Hematopoietic multipotent progenitor cell treated with erythropoietin and hydrocortisone succinate and interleukin-3 and kit ligand, for 4 days (in vitro differentiated cells): ENCODE measurements around the gene CCND2.

Source experiments
- DNase-seq: peaks from one replicate; pipeline ENCODE4 v3.0.0-alpha.2; 2015

CCND2 gene

DNA sequence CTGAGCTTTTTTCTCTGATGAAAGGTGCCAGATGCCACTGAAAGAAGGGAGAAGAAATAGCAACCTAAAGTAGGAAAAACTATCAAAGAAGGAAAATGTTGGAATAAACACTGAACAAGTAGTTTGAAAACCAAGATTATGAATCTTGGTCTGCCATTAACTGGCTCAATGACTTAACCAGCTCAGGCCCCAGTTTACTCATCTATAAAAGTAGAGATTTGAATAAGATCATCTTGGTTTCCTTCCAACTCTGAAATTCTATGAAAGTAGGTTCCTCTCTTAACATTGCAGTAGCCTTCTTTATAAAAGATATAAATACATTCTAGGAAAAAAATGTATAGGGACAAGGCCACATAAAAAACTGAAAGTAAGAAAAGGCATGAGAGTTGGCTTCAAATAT lies 16.1 kb upstream of the CCND2 start:
- DNase-seq: no peak

DNA sequence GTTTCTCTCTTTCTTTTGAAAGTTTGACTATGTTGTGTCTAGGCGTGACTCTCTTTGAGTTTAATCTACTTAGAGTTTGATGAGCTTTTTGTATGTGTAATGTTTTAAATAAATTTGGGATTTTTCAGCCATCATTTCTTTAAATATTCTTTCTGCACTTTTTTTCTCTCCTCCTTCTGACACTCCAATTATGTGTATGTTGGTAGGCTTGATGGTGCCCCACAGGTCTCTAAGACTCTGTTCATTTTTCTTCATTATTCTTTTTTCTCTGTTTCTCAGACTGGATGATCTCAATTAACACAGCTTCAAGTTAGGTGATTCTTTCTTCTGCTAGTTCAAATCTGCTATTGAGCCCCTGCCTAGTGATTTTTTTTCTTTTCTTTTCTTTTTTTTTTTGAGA lies 14.5 kb upstream of the CCND2 start:
- no peak for DNase-seq

DNA sequence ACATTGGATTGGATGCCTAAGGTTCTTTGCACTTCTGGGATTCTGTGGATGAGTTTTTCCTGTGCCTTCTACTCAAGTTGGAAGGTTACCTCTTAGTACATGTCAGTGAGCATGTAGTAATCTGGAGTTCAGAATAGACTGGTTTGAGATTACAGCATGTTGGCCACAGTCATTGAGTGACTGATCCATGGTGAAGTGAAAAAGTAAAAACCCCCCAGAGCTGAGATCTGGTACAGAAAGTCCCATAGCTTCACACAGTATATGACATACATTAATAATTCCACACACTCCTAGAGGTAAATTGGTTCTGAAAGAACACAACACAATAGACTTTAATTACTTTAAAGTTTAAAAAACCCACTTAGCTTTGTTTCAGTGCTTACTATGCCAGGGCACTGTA lies 11.9 kb upstream of the CCND2 start:
- DNase-seq: no peak

DNA sequence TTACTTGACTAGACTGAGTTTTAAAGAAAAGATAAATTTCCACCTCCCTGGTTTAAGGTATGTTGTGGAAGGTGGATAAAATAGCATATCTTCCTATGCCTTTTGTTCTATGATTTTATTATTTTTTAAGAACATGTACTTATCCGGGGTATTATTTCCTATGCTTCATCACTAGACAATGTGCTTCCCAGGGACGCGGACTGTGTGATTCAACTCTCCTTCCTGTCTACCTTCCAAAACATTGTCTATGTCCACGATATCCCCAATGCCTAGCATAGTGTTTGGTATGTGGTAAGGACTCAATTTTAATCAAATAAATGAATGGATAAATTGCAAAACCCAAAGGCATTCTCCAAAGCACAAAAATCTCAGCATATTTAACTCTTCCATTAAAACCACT lies 8.3 kb upstream of the CCND2 start:
- no peak for DNase-seq

DNA sequence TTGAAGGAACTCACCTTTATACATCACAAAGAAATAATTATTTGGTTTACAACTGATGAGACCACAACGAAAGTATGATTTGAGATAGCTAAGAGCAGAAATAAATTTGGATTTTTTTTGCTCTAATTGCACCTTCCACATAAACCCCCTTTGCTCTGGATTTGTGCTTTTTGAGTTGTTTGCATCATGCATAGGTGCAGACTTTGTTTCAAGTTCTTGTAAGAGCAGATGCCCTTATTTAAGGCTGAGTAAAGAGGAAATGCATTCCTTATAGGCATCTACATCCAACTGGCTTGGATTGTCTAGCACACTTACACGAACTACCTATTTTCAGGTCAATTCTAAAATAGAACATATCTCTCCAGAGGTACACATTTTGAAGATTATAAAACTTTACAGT lies 6.6 kb upstream of the CCND2 start:
- no peak for DNase-seq

DNA sequence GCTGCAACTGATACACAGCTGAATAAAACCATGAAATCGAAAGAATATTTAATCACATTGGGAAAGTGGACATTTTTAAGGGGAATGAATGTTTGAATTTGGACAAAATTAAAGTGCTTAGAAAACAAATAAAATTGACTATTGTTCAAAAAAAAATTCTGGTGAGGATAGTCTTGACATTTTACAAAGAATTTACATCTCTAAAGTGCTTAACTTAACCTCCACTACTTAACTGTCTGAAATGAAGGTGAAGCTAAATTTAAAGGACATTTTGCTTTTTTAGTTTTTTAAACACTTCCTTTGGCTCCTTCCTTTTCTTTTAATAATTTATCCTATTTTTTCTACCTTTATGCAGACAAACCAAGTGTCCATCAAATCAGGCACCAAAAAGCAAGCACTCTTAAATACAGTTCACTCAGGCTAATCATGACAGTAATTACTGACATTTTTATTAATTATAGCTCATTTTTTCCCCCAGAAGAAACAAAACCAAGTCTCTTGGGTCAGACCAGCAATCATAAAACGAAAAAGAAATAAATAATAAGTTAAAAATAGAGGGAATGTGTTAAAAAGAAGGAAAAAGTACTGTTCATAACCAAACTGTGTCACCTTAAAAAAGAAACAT lies 5.7 kb upstream of the CCND2 start:
- no peak for DNase-seq

DNA sequence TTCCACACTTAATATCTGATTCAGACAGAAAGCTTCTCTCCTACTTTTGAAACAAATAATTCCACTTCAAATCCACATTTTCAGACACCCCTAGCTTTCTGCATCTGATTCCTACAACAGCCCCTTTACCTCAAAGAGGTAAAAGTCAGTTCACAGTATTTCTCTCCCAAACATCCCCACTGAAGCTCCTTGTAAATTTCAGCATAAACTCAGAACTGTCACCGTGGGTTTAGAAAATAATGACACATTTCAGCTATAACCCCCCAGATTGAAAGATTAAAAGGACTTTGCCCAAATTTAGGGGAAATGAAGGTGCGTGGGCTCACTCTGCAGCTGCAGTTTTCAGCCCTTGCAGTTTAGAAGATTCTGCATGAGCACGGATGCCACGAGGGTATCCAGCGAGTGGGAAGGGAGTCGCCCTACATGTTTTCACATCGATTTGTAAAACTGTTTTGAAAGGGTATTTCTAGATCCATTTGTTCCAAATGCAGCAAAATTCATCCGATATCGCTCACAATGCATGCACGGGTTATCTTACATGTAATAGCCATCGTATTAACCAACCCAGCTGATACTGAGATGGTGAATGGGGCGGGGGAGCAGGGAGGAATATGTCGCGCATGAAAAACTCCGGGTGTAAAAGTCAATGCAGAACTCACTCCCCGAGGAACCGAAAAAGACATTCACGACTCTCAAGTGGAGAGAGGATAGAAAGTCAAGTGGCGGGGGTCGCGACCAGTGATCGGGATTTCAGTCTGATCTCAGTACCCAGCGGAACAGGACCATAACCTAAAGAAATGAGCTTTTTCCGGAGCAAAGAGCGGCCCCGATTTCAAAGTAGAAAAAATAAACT lies 5.0 kb upstream of the CCND2 start:
- DNase-seq: peak; percentile 68

DNA sequence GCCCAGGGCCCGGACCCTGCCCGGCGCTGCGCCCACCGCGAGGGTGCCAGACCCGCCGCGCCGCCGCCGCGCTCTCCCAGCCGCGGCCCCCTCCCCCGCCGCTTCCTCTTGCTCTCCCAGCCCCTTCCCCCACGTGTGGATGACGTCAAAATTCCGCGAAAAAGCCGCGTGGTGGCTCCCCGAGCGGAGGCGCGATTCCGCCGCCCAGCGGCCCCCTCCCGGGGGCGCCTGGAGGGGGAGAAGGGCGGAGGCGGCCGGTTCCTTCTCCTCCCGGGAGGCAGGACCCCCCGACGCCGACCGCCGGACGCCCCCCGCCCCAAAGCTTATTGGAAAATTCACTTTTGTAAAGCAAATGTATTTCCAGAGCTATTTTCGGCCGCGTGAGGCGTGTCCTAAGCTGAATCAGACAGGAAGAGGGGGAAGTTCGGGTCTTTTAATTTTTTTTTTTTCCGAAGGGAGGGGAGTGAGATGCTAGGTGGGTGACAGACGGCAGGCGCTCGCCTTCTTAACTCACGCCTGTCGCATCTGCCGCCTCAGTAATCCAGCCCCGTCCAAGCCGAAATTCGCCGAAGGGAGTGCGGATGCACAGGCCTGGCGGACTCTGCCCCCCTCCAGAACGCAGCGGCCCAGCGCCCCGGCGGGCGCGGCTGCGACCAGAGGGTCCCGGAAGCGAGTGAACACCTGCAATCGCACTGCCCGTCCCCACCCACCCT lies 4.1 kb upstream of the CCND2 start:
- peak; percentile 96 for DNase-seq

DNA sequence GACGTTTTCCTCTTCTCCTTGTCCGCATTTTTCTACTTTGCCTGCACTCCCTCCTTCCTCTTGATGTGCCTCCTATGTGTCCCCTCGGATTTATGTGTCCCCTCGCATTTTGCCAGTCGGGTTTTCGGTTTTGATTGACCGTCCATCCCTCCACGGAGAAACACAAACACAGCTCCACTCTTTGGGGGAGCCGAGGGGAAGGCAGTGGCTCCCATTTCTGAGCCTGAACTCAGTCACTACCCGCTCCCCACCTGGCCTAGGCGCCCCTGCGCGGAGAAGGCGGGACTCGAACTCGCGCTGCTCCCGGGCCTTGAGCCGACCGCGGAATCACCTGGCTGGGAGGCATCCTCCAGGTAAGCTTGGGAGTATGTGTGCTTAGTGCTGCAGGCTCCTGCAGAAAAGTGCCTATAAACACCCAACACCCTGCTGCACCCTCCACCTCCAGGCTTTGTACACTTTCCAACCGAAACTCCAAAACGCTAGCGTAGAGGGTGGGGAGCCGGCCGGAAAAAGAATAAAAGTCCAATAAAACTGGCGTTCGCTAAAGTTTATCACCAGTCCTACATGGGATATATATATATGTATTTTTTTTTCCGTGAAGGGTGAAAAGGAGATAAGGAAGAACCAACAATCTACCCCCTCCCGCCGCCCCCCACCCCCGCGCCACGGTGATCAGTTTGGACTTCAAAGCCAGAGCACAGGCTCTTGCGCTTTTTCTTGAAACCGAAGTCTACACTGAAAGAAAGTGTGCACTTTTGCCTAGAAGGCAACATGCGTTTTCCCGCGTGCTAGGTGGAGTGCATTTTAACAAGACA lies 3.3 kb upstream of the CCND2 start:
- DNase-seq: peak; percentile 40

DNA sequence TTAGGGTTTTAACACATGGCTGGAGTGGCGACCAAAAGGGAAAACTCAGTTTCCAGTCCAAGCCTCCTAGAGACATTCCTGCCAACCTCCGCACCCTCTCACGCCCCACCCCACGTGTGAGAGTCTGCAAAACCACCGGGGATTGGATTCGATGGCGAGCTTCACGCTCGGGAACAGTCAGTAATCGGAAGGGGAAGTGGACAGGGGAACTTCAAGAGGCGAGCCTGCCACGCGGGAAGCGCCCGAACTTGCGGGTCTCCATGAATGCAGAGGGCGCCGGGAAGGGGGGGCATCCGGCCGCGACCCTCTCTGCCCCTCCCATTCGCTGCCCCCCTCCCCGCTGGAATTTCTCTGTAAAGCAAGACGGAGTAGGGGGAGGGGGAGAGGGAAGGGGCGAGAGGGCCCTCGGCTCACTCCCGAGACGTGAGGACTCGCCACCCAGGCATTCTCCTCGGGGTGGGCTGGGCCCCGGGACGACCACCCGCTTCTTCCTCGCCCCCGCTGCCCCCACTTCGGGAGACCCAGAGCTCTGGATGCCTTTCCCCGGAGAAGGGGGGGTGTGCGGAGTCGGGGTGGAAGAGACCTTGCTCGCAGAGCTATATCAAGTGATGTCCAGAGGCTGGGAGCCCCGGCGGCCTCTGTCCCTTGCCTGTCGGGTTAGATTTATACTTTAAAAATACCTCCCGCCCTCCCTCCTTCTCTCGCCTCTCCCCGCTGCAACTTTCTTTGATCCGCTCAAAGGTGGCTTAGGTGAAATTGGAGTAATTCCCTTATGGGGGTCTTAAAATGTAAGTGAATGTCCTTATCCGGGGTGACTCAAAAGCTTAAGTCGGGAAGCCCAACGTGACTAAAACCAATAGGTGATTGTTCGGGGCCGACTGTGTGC lies 2.5 kb upstream of the CCND2 start:
- DNase-seq: peak; percentile 84

DNA sequence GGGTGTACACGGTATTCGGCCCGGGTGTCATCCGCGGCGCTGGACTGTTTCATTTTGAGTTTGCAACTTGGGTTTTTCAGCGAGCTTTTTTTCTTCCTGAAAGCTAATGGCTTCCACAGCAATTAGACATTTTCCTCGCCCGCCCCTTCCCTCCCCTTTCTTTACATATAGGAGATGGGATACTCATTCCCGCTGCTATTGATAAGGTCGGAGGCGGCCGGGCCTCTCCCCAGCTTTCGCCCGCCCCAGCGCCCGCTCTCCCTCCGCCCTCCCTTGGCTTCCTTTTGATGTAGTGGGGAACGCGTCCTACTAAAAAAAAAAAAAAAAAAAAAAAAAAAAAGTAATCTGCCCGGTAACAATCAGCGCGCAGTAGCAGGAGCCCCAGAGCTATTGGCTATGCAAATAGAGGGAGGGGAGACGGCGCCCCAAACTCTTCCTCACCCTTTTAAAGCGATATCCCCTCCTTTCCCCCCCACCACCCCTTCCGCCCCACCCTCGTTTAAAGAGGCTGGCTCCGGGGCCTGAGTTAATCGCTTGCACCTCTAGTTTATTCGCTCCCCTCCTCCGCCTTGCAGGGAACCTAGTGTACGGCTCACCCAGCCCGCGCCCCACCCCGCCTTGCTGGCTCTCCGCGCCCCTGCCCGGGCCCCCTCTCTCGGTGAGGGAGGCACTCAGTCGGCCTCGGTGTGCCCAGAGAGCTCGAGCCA lies 1.7 kb upstream of the CCND2 start:
- DNase-seq: peak; percentile 98

DNA sequence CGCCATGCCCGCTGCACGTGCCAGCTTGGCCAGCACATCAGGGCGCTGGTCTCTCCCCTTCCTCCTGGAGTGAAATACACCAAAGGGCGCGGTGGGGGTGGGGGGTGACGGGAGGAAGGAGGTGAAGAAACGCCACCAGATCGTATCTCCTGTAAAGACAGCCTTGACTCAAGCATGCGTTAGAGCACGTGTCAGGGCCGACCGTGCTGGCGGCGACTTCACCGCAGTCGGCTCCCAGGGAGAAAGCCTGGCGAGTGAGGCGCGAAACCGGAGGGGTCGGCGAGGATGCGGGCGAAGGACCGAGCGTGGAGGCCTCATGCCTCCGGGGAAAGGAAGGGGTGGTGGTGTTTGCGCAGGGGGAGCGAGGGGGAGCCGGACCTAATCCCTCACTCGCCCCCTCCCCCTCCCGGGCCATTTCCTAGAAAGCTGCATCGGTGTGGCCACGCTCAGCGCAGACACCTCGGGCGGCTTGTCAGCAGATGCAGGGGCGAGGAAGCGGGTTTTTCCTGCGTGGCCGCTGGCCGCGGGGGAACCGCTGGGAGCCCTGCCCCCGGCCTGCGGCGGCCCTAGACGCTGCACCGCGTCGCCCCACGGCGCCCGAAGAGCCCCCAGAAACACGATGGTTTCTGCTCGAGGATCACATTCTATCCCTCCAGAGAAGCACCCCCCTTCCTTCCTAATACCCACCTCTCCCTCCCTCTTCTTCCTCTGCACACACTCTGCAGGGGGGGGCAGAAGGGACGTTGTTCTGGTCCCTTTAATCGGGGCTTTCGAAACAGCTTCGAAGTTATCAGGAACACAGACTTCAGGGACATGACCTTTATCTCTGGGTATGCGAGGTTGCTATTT lies 914 bp upstream of the CCND2 start:
- peak; percentile 91 for DNase-seq

DNA sequence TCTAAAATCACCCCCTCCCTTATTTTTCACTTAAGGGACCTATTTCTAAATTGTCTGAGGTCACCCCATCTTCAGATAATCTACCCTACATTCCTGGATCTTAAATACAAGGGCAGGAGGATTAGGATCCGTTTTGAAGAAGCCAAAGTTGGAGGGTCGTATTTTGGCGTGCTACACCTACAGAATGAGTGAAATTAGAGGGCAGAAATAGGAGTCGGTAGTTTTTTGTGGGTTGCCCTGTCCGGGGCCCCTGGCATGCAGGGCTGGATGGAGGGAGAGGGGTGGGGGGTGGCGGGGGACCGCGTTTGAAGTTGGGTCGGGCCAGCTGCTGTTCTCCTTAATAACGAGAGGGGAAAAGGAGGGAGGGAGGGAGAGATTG lies 300 bp upstream of the CCND2 start:
- DNase-seq: no peak

DNA sequence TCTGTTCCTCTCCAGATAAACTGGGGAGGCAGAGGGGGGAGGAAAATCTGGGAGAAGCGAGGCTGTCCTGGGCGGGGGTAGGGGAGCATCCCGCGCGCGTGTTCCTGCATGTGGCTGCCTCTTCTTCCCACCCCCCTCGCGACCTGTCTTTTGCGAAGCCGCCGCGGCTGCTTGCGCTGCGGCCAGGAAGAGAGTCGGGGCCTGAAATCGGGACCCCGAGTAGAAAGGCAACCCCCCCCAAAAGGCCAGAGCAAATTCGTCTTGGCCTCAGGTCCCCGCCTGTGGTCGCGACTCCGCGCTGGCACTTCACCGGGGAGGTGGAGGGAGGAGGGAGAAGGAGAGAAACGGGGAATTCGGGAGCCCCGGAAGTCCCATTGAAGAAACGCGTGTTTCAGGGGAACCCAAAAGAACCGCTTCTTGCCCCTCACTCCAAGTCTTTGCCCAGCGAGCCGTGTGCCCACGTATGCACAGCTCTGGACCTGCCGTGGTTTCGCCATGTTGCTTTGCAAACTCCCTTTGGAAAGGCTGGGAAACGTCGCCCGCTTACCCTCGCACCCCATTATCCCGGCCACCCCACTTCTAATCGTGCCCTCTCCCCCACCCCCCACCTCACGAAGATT lies 944 bp downstream of the CCND2 start:
- DNase-seq: peak; percentile 59

DNA sequence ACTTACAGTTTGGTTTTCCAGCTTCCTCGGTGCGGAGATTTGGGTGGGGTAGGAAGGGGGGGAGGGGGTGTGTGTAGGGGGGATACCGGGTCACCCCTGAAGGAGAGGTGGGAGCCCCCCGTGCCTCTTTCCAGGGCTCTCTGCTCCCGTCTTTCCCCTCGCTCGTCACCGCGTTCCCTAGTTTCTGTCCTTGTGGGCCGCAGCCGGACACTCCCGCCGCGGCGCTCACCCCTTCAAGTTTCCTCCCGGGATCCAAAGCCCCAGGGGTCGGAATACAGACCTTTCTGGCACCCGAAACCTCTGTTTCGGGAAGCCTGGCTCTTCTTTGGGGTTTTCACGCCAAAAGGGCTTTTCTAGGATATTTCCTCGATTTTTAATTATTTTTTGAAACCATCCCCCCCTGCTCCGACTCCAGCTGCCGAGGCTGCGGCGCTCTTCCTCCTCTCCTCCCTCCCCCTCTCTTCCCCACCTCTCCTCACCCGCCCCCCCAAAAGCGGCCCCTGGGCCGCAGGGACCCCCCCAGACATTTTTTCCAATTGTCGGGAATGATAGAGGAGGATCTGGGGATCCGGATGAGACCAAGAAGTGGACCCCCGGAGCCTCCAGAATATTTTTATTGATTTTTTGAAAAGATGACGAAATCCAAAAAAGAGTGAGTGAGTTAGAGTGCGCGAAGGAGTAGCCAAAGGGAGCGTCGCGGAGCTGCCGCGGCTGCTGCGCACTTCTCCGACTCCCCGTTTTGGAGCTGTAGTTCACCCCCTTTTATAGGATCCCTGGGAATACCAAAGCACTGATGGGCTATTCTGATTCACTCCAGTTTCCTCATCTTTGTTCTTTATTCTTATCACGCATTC lies 1.7 kb downstream of the CCND2 start:
- peak; percentile 59 for DNase-seq

DNA sequence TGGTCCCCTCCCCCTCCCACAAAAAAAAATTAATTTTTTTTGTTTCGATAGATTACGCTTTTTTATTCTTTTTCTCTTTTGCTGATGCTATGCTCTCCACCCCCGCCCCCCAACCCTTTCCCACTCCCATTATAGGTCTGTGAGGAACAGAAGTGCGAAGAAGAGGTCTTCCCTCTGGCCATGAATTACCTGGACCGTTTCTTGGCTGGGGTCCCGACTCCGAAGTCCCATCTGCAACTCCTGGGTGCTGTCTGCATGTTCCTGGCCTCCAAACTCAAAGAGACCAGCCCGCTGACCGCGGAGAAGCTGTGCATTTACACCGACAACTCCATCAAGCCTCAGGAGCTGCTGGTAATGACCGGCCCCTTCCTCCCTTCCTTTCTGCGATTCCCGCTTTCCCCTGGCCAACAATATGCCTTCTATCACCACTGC lies 2.3 kb downstream of the CCND2 start:
- DNase-seq: no peak

DNA sequence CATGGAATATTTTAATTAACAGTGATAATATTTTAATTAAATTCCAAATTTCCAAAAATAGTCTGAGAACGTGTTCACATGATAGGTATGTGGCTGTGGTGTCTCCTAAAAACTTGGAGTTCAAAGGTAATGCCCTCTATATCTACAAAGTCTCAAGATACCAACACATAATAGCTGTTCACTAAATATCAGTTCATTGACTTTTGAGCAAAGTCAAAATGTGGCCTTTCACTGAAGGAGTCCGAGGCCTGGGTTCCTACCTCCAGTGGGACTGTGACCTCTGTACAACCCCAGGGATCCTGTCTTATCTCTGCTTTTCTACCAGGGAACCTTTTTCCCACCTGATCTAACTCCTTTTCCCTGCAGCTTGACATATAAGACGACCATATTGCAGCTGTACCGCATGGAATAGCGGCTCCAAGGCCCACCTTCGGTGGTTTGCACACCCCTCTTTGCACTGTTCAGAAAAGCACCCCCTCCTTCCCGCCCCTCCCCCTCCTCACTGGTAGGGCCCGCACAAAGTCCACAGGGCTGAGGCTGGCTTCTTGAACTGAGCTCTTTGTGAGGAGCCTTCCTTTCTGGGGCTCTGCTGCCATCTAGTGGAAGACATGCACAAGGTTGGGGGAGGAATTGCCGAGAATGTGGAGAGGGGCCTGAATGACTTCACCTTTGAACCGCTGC lies 3.1 kb downstream of the CCND2 start:
- DNase-seq: peak; percentile 96

DNA sequence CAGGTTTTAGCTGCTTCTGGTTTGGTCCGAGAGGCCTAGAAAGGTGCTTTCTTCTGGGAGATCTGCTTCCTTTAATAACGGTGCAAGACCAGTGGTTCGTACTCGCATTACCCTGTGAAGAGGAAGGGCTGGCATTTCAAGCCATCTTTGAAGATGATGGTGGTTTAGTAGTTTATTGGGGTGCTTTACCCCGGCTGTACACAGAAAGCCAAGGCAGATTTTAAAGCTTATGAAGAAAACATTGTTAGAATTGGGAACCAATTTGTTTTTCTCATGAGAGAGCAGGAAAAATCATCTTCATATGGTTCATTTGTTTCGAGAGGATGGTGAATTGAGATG lies 3.6 kb downstream of the CCND2 start:
- DNase-seq: no peak
